GM23338 (cell line): Measurements from ENCODE around the gene NIFK. TPM values are rescaled to one million over a fixed set of nuclear protein-coding genes. Genes with fewer than 3 reads are reported as not detected.

Source experiments
- ATAC-seq: fragments of 200-7000 bp; cut with Tn5 transposase; 3 replicates; pipeline ENCODE4 v1.9.1; 2020
- DNase-seq: peaks from one replicate; pipeline ENCODE4 v3.0.0-alpha.2; 2015; ENCODE audit warnings: low spot score
- H2AFZ ChIP-seq: fragments of 200-600 bp; sonication (generic); 2 replicates; pipeline ENCODE4 v1.8.0; 2016; ENCODE audit warnings: antibody characterized with exemption, mild to moderate bottlenecking, moderate library complexity
- H3F3A ChIP-seq: fragments of 200-600 bp; sonication (generic); replicated peaks from 2 replicates; pipeline ENCODE4 v1.8.0; 2017; ENCODE audit warnings: antibody characterized with exemption, mixed run types, low read depth
- H3K27ac ChIP-seq: fragments of 200-600 bp; sonication (generic); 2 replicates; pipeline ENCODE4 v1.6.1; 2016; ENCODE audit warnings: low read depth
- H3K27me3 ChIP-seq: fragments of 200-600 bp; sonication (generic); 2 replicates; pipeline ENCODE4 v1.8.0; 2016; ENCODE audit warnings: mild to moderate bottlenecking, mixed run types, moderate library complexity; ENCODE audit not compliant: insufficient read depth
- H3K36me3 ChIP-seq: fragments of 200-600 bp; sonication (generic); 2 replicates; pipeline ENCODE4 v1.8.0; 2016; ENCODE audit warnings: mild to moderate bottlenecking; ENCODE audit not compliant: insufficient read depth
- H3K4me1 ChIP-seq: fragments of 200-600 bp; sonication (generic); 2 replicates; pipeline ENCODE4 v1.8.0; 2016; ENCODE audit warnings: mild to moderate bottlenecking, moderate library complexity; ENCODE audit not compliant: insufficient read depth
- H3K4me2 ChIP-seq: fragments of 200-600 bp; sonication (generic); 2 replicates; pipeline ENCODE4 v1.7.1; 2017; ENCODE audit warnings: mixed run types
- H3K4me3 ChIP-seq: fragments of 200-600 bp; sonication (generic); 2 replicates; pipeline ENCODE4 v1.6.1; 2016; ENCODE audit warnings: mixed run types
- H3K79me2 ChIP-seq: fragments of 200-600 bp; sonication (generic); replicated peaks from 2 replicates; pipeline ENCODE4 v1.8.0; 2017; ENCODE audit warnings: mild to moderate bottlenecking; ENCODE audit not compliant: insufficient read depth
- H3K9me2 ChIP-seq: fragments of 200-600 bp; sonication (generic); 2 replicates; pipeline ENCODE4 v1.8.0; 2017; ENCODE audit not compliant: insufficient read depth
- H4K20me1 ChIP-seq: fragments of 200-600 bp; sonication (generic); replicated peaks from 2 replicates; pipeline ENCODE4 v1.8.0; 2017; ENCODE audit warnings: mild to moderate bottlenecking; ENCODE audit not compliant: insufficient read depth
- H3K27ac Mint-ChIP-seq: 2 replicates; pipeline ENCODE4 v1.8.0; 2020; ENCODE audit warnings: inconsistent platforms, mild to moderate bottlenecking, moderate library complexity, mixed read lengths
- H3K27me3 Mint-ChIP-seq: 3 replicates; pipeline ENCODE4 v1.8.0; 2022; ENCODE audit warnings: low read depth, mild to moderate bottlenecking, moderate library complexity, mixed read lengths, inconsistent platforms; ENCODE audit not compliant: insufficient read depth, poor library complexity
- H3K36me3 Mint-ChIP-seq: 3 replicates; pipeline ENCODE4 v1.8.0; 2021; ENCODE audit warnings: low read depth, mild to moderate bottlenecking, inconsistent platforms, moderate library complexity, mixed read lengths
- H3K4me1 Mint-ChIP-seq: 3 replicates; pipeline ENCODE4 v1.8.0; 2020; ENCODE audit warnings: mild to moderate bottlenecking, inconsistent platforms, mixed read lengths
- H3K4me3 Mint-ChIP-seq: 3 replicates; pipeline ENCODE4 v1.8.0; 2021; ENCODE audit warnings: moderate library complexity, mild to moderate bottlenecking, inconsistent platforms, mixed read lengths
- H3K9me3 Mint-ChIP-seq: 3 replicates; pipeline ENCODE4 v1.8.0; 2020; ENCODE audit warnings: moderate library complexity, mild to moderate bottlenecking, inconsistent platforms, mixed read lengths
- CREB1 ChIP-seq: fragments of 250-450 bp; sonication (Bioruptor Pico); IDR thresholded peaks from 2 replicates; pipeline ENCODE4 v1.5.0; 2020; ENCODE audit warnings: low read depth, mild to moderate bottlenecking, moderate library complexity
- ETS1 ChIP-seq: IDR thresholded peaks from 2 replicates; pipeline ENCODE4 v1.6.1; 2016; ENCODE audit warnings: antibody characterized with exemption
- EZH2phosphoT487 ChIP-seq: fragments of 200-600 bp; sonication (generic); IDR thresholded peaks from one replicate; pipeline ENCODE4 v1.8.1; 2018; ENCODE audit warnings: antibody characterized with exemption; ENCODE audit not compliant: unreplicated experiment
- JUNB ChIP-seq: IDR thresholded peaks from one replicate; pipeline ENCODE4 v1.6.1; 2016; ENCODE audit warnings: antibody characterized with exemption; ENCODE audit not compliant: unreplicated experiment
- NANOG ChIP-seq: IDR thresholded peaks from 2 replicates; pipeline ENCODE4 v1.6.1; 2016; ENCODE audit warnings: antibody characterized with exemption, borderline replicate concordance
- POLR2AphosphoS5 ChIP-seq: IDR thresholded peaks from 2 replicates; pipeline ENCODE4 v1.6.1; 2016; ENCODE audit warnings: antibody characterized with exemption, low read depth
- STAT1 ChIP-seq: IDR thresholded peaks from one replicate; pipeline ENCODE4 v1.6.1; 2016; ENCODE audit warnings: antibody characterized with exemption; ENCODE audit not compliant: unreplicated experiment
- ZNF331 ChIP-seq: fragments of 250-450 bp; sonication (Bioruptor Pico); IDR thresholded peaks from 2 replicates; pipeline ENCODE4 v1.5.0; 2020; ENCODE audit warnings: low read depth, mild to moderate bottlenecking, moderate library complexity
- ZNF462 ChIP-seq: fragments of 250-450 bp; sonication (Bioruptor Pico); IDR thresholded peaks from 2 replicates; pipeline ENCODE4 v1.5.0; 2020; ENCODE audit warnings: mild to moderate bottlenecking, moderate library complexity
- polyA plus RNA-seq: library from polyadenylated mRNA; unstranded; fragments of >200 nt; fragmentation: Nextera tagmentation; extraction: Ambion mirVana; gene quantifications from 2 replicates; pipeline ENCODE4 v1.2.1, GENCODE V29; 2016
- total RNA-seq: library from RNA; depleted of rRNA; stranded (reverse); fragments of >200 nt; shearing (Covaris generic); gene quantifications from 2 replicates; pipeline ENCODE4 v1.2.3, GENCODE V29; 2014
- TF ChIP-seq, protein P1 (sequence below), 2 experiments: fragments of 200-600 bp in 1 of 2; sonication (generic) in 1 of 2; conservative IDR thresholded peaks; 2 replicates each; pipeline versions ENCODE4 v1.5.1 to v1.6.1; 2016 to 2017; ENCODE audit warnings: antibody characterized with exemption in 2 of 2, low read depth in 2 of 2, mild to moderate bottlenecking in 2 of 2, moderate library complexity in 1 of 2
- TF ChIP-seq, protein P2 (sequence below): IDR thresholded peaks from one replicate; pipeline ENCODE4 v1.6.1; 2018; ENCODE audit warnings: antibody characterized with exemption; ENCODE audit not compliant: unreplicated experiment

The NIFK gene
- total and polyA plus RNA-seq, 2 experiments from 2014 or later: 106 to 289 TPM

DNA sequence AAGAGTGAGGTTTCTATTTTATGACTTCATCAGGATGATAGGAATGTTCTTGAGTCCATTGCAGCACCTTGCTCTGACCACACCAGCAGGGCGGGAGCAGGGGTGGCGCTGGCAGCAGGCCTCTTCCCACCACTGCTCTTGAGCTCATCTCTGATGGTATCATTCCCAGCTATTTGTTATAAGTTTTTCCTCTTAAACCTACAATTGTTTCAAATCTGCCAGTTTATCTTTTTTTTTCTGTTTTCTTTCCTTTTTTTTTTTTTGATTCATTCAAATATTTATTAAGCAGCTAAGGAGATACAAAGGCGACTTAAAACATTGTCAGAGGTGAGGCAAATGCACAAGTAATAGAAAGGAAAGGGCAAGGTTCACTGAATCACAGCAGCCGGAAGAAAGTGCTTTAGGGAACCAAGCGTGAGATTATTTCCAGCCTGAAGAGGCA, 28.7 kb downstream of the NIFK start (continued):
- TF ChIP-seq ZNF462 (CRISPR knock-in tag) (no peak), ZNF331 (no peak), STAT1 (no peak)

DNA sequence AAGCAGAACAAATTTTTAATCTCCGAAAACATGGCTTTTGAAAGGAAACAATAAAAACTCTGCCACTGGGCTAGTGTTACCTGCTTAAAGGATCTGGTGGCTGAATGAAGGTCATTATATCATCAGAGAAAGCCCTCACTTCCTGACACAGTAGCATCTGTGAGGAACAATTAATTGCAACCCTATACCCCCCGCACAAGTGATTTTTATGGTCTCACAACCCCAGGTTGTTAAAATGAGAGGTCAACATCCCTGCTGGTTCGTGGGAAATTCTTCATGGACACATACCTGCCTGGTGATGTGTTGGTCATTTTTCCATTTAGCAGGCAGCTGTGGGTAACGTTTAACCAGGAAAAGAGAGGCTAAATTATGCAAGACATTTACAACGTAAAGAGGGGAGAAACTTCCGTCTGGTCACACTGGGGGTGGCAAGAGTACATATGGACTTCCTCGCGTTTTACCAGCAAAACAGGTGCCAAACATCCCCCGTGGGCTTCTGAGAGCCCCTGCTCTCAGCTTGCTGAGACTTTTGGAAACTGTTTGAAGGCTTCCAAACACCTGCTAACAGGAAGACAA, 29.2 kb downstream of the NIFK start:
- H3F3A ChIP-seq: no peaks in the 10 kb centered on the region
- no peak overlapping the region for H3K4me2 ChIP-seq
- H3K4me3 ChIP-seq: no peak overlapping the region
- DNase-seq (no peak), ATAC-seq (no peak)
- H3K4me1 ChIP-seq: no peaks in the 10 kb centered on the region; the same call in 1 of the 2 replicates
- no peaks in the 10 kb centered on the region for H4K20me1 ChIP-seq
- H3K9me2 ChIP-seq: no peaks in the 10 kb centered on the region
- Mint-ChIP-seq H3K27ac (no peak overlapping the region), H3K4me3 (no peak overlapping the region), H3K4me1 (peaks cover 24% of the 10 kb centered on the region), H3K27me3 (no peaks in the 10 kb centered on the region), H3K9me3 (no peaks in the 10 kb centered on the region), H3K36me3 (no peaks in the 10 kb centered on the region)
- no peaks in the 10 kb centered on the region for H3K27me3 ChIP-seq
- H2AFZ ChIP-seq: peak overlapping the region; percentile 43; the same call in 1 of the 2 replicates
- no peaks in the 10 kb centered on the region for H3K79me2 ChIP-seq
- no peaks in the 10 kb centered on the region; the same call in 1 of the 2 replicates for H3K36me3 ChIP-seq
- no peak overlapping the region for H3K27ac ChIP-seq
- TF ChIP-seq, protein P1, sequence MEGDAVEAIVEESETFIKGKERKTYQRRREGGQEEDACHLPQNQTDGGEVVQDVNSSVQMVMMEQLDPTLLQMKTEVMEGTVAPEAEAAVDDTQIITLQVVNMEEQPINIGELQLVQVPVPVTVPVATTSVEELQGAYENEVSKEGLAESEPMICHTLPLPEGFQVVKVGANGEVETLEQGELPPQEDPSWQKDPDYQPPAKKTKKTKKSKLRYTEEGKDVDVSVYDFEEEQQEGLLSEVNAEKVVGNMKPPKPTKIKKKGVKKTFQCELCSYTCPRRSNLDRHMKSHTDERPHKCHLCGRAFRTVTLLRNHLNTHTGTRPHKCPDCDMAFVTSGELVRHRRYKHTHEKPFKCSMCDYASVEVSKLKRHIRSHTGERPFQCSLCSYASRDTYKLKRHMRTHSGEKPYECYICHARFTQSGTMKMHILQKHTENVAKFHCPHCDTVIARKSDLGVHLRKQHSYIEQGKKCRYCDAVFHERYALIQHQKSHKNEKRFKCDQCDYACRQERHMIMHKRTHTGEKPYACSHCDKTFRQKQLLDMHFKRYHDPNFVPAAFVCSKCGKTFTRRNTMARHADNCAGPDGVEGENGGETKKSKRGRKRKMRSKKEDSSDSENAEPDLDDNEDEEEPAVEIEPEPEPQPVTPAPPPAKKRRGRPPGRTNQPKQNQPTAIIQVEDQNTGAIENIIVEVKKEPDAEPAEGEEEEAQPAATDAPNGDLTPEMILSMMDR (conservative IDR thresholded peaks at IDR 0.05; ENCODE audit: low read depth in 2 of 2): no peak
- TF ChIP-seq POLR2AphosphoS5 (no peak), EZH2phosphoT487 (no peak), NANOG (no peak), CREB1 (CRISPR knock-in tag) (no peak), ETS1 (no peak), JUNB (no peak), STAT1 (no peak)
- TF ChIP-seq, protein P2, sequence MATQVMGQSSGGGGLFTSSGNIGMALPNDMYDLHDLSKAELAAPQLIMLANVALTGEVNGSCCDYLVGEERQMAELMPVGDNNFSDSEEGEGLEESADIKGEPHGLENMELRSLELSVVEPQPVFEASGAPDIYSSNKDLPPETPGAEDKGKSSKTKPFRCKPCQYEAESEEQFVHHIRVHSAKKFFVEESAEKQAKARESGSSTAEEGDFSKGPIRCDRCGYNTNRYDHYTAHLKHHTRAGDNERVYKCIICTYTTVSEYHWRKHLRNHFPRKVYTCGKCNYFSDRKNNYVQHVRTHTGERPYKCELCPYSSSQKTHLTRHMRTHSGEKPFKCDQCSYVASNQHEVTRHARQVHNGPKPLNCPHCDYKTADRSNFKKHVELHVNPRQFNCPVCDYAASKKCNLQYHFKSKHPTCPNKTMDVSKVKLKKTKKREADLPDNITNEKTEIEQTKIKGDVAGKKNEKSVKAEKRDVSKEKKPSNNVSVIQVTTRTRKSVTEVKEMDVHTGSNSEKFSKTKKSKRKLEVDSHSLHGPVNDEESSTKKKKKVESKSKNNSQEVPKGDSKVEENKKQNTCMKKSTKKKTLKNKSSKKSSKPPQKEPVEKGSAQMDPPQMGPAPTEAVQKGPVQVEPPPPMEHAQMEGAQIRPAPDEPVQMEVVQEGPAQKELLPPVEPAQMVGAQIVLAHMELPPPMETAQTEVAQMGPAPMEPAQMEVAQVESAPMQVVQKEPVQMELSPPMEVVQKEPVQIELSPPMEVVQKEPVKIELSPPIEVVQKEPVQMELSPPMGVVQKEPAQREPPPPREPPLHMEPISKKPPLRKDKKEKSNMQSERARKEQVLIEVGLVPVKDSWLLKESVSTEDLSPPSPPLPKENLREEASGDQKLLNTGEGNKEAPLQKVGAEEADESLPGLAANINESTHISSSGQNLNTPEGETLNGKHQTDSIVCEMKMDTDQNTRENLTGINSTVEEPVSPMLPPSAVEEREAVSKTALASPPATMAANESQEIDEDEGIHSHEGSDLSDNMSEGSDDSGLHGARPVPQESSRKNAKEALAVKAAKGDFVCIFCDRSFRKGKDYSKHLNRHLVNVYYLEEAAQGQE: no peak
